Right lobe of liver (tissue), 6 donors: ENCODE measurements around the gene CIROP. TPM values are rescaled to one million over a fixed set of nuclear protein-coding genes. Genes with fewer than 3 reads are reported as not detected.

ENCODE experiments used
- ATAC-seq, 4 donors: fragments of 200-7000 bp; cut with Tn5 transposase; one replicate each; pipeline ENCODE4 v1.9.1; 2020; ENCODE audit warnings: mild to moderate bottlenecking in 4 of 4, moderate library complexity in 4 of 4
- DNase-seq, 3 donors: peaks; one replicate each; pipeline ENCODE4 v3.0.0-alpha.2; 2020
- H3K27ac ChIP-seq, 3 donors: fragments of 200-600 bp; one replicate each; pipeline ENCODE4 v1.8.0; 2022
- H3K27me3 ChIP-seq, 2 donors: fragments of 200-600 bp; one replicate each; pipeline ENCODE4 v1.8.0; 2022
- H3K36me3 ChIP-seq, 4 donors: fragments of 200-600 bp; sonication (generic) in 1 of 4; one replicate each; pipeline versions ENCODE4 v1.5.1 to v1.8.0; 2017 to 2022; ENCODE audit warnings: control low read depth in 1 of 4
- H3K4me1 ChIP-seq, 4 donors: fragments of 200-600 bp; sonication (generic) in 1 of 4; one replicate each; pipeline versions ENCODE4 v1.5.1 to v1.8.0; 2017 to 2022; ENCODE audit warnings: control low read depth in 1 of 4
- H3K4me3 ChIP-seq, 3 donors: fragments of 200-600 bp; one replicate each; pipeline ENCODE4 v1.8.0; 2022
- H3K9me3 ChIP-seq, 4 donors: fragments of 200-600 bp; sonication (generic) in 1 of 4; one replicate each; pipeline versions ENCODE4 v1.5.1 to v1.8.0; 2017 to 2022; ENCODE audit warnings: control low read depth in 1 of 4
- POLR2A ChIP-seq: fragments of 450-650 bp; IDR thresholded peaks from one replicate; pipeline ENCODE4 v1.6.1; 2017; ENCODE audit warnings: antibody characterized with exemption, mild to moderate bottlenecking
- WGBS: methylation state at CpG from one replicate; pipeline ENCODE4 v1.1.6; 2018; ENCODE audit warnings: low coverage, low lambda C conversion rate; ENCODE audit not compliant: insufficient coverage; ENCODE audit errors: missing lambda C conversion rate; 5-methylcytosine and 5-hydroxymethylcytosine counted together
- intact Hi-C, 2 donors: fragments of 100-400 bp; cut with DNase I; formaldehyde crosslinking; loops; one replicate each; pipeline versions ENCODE4 v1.11.2 to v1.14.1; 2022
- total RNA-seq, 6 experiments: library from RNA; depleted of rRNA in 2 of 6; stranded (reverse); fragments of >200 nt in 2 of 6; fragmentation: NEBNext Ultra II Directional in 3 of 6; extraction: Animal tissue kit (Norgen Biotek cat#: 25700) in 3 of 6; gene quantifications; one replicate each; pipeline versions ENCODE4 v1.1.0 to v1.2.4, GENCODE V29; 2016 to 2023
- TF ChIP-seq, protein P1 (sequence below), 4 donors: fragments of 200-600 bp in 3 of 4; fragments of 450-650 bp in 1 of 4; IDR thresholded peaks; one replicate each; pipeline versions ENCODE4 v1.5.1 to v1.8.0; 2016 to 2022; ENCODE audit warnings: antibody characterized with exemption in 4 of 4, mild to moderate bottlenecking in 2 of 4
- donor health status: DM: no; HTN: yes; CAD: no.
- donor health status: DM: no; HTN: no; CAD: no.
- donor health status: DM: no; HTN: no; CAD: no.
- donor health status: DM: no; HTN: yes; CAD: no.
- donor health status: DM: no; HTN: yes; CAD: no.

CIROP gene
- total RNA-seq, 6 experiments from 2014 or later, result not detected

GRCh38 chr14:23114120-23114458 is 9.3 kb upstream of the CIROP start:
- Histone ChIP-seq H3K27me3 (no peaks in the 10 kb centered on the region), H3K4me3 (no peak overlapping the region), H3K36me3 (no peaks in the 10 kb centered on the region), H3K27ac (no peak overlapping the region), H3K4me1 (no peaks in the 10 kb centered on the region), H3K9me3 (no peaks in the 10 kb centered on the region)
- TF ChIP-seq, protein P1, sequence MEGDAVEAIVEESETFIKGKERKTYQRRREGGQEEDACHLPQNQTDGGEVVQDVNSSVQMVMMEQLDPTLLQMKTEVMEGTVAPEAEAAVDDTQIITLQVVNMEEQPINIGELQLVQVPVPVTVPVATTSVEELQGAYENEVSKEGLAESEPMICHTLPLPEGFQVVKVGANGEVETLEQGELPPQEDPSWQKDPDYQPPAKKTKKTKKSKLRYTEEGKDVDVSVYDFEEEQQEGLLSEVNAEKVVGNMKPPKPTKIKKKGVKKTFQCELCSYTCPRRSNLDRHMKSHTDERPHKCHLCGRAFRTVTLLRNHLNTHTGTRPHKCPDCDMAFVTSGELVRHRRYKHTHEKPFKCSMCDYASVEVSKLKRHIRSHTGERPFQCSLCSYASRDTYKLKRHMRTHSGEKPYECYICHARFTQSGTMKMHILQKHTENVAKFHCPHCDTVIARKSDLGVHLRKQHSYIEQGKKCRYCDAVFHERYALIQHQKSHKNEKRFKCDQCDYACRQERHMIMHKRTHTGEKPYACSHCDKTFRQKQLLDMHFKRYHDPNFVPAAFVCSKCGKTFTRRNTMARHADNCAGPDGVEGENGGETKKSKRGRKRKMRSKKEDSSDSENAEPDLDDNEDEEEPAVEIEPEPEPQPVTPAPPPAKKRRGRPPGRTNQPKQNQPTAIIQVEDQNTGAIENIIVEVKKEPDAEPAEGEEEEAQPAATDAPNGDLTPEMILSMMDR (IDR thresholded peaks at IDR 0.05), result no peak
- TF ChIP-seq POLR2A, result no peak
- DNase-seq, result no peak
- intact Hi-C loops, result no loop called here
- 25% methylated on average over 2 of the region's 5 CpGs for WGBS
- no peak for ATAC-seq

- peak in 2 of 4 donors; percentile 4 to 10 for ATAC-seq
- TF ChIP-seq, protein P1 (IDR thresholded peaks at IDR 0.05), result no peak
- Histone ChIP-seq H3K27ac (no peak overlapping the region), H3K4me1 (no peaks in the 10 kb centered on the region), H3K27me3 (no peaks in the 10 kb centered on the region), H3K36me3 (no peaks in the 10 kb centered on the region), H3K9me3 (no peaks in the 10 kb centered on the region), H3K4me3 (no peak overlapping the region)
- intact Hi-C loops, result no loop called here
- WGBS, result 40% methylated on average over 5 of the region's 10 CpGs
- DNase-seq, result no peak
Measured at GRCh38 chr14:23113431-23114119, 8.8 kb upstream of the CIROP start.

GRCh38 chr14:23112359-23113178 is 7.8 kb upstream of the CIROP start:
- WGBS, result 20% methylated on average over 7 of the region's 12 CpGs
- no peak overlapping the region for H3K4me3 ChIP-seq
- H3K4me1 ChIP-seq, result no peaks in the 10 kb centered on the region
- intact Hi-C loops, result no loop called here
- TF ChIP-seq, protein P1 (IDR thresholded peaks at IDR 0.05), result no peak
- TF ChIP-seq POLR2A, result no peak
- peak in 1 of 3 donors; percentile 50 for DNase-seq
- peak in 2 of 4 donors; percentile 23 to 36 for ATAC-seq
- no peaks in the 10 kb centered on the region for H3K9me3 ChIP-seq
- no peaks in the 10 kb centered on the region for H3K27me3 ChIP-seq
- no peak overlapping the region for H3K27ac ChIP-seq
- no peaks in the 10 kb centered on the region for H3K36me3 ChIP-seq

GRCh38 chr14:23110579-23111365 is 6.0 kb upstream of the CIROP start:
- Histone ChIP-seq H3K4me3 (no peak overlapping the region), H3K27ac (no peak overlapping the region), H3K9me3 (no peaks in the 10 kb centered on the region), H3K36me3 (no peaks in the 10 kb centered on the region), H3K4me1 (no peaks in the 10 kb centered on the region), H3K27me3 (no peaks in the 10 kb centered on the region)
- WGBS, result 11% methylated on average over 4 of the region's 5 CpGs
- DNase-seq, result no peak
- intact Hi-C loops, result no loop called here
- ATAC-seq, result no peak
- TF ChIP-seq, protein P1 (IDR thresholded peaks at IDR 0.05), result no peak
- no peak for TF ChIP-seq POLR2A
